HEK293 (cell line): ENCODE measurements around the gene PCDHGB2.

ENCODE experiments used
- CTCF ChIA-PET: fragments of 350-600 bp; formaldehyde crosslinking; extraction: SDS; loops from one replicate; lab custom pipeline; 2021; ENCODE audit warnings: antibody characterized with exemption; lab: Yijun Ruan, JAX
- POLR2A ChIA-PET: fragments of 300-600 bp; formaldehyde crosslinking; extraction: SDS; loops from one replicate; lab custom pipeline; 2020; ENCODE audit warnings: antibody characterized with exemption, inconsistent platforms; lab: Yijun Ruan, JAX
- H3K27ac ChIP-seq: fragments of 200-500 bp; sonication (Bioruptor generic); 2 replicates; pipeline ENCODE4 v1.5.1; 2014; ENCODE audit warnings: low read depth, low read length, control low read depth, inconsistent platforms; ENCODE audit errors: extremely low read depth
- H3K36me3 ChIP-seq, 2 experiments: fragments of 200-500 bp in 1 of 2; sonication (Bioruptor generic) in 1 of 2; 1 replicate in 1 of 2; 2 replicates in 1 of 2; pipeline ENCODE4 v1.5.1; 2014 to 2017; ENCODE audit warnings: inconsistent platforms in 2 of 2, low read length in 2 of 2; ENCODE audit not compliant: control insufficient read depth in 2 of 2, insufficient read depth in 1 of 2
- H3K4me1 ChIP-seq: fragments of 200-500 bp; sonication (Bioruptor generic); 2 replicates; pipeline ENCODE4 v1.5.1; 2014; ENCODE audit warnings: mild to moderate bottlenecking, low read length, inconsistent platforms; ENCODE audit not compliant: control insufficient read depth, insufficient read depth
- H3K4me3 ChIP-seq: 2 replicates; pipeline ENCODE4 v1.5.1; 2011; ENCODE audit warnings: low read depth, mild to moderate bottlenecking, control low read depth, low read length, moderate library complexity
- H3K9me3 ChIP-seq: fragments of 200-500 bp; sonication (Bioruptor generic); 2 replicates; pipeline ENCODE4 v1.5.1; 2014; ENCODE audit warnings: low read depth, low read length, inconsistent platforms; ENCODE audit not compliant: control insufficient read depth, insufficient read depth
- PRDM1 ChIP-seq: fragments of 450-650 bp; formaldehyde crosslinking; IDR thresholded peaks from 2 replicates; pipeline ENCODE4; 2016; ENCODE audit warnings: missing biosample characterization, missing genetic modification characterization
- ZNF155 ChIP-seq: fragments of 450-650 bp; formaldehyde crosslinking; IDR thresholded peaks from 2 replicates; pipeline ENCODE4 v1.5.1; 2016; ENCODE audit warnings: missing biosample characterization, missing genetic modification characterization
- ZNF184 ChIP-seq: fragments of 450-650 bp; IDR thresholded peaks from 2 replicates; pipeline ENCODE4 v1.5.1; 2018; ENCODE audit warnings: missing biosample characterization, mild to moderate bottlenecking, missing genetic modification characterization
- ZNF280D ChIP-seq: fragments of 450-650 bp; formaldehyde crosslinking; IDR thresholded peaks from 2 replicates; pipeline ENCODE4 v1.5.1; 2016; ENCODE audit warnings: missing biosample characterization, missing genetic modification characterization
- ZNF354C ChIP-seq: fragments of 450-650 bp; formaldehyde crosslinking; IDR thresholded peaks from 2 replicates; pipeline ENCODE4 v1.5.1; 2016; ENCODE audit warnings: missing biosample characterization, missing genetic modification characterization, low read depth, borderline replicate concordance
- ZNF398 ChIP-seq: fragments of 450-650 bp; formaldehyde crosslinking; IDR thresholded peaks from 2 replicates; pipeline ENCODE4 v1.5.1; 2017; ENCODE audit warnings: missing biosample characterization, missing genetic modification characterization
- ZNF513 ChIP-seq: fragments of 450-650 bp; IDR thresholded peaks from 2 replicates; pipeline ENCODE4 v1.5.1; 2018; ENCODE audit warnings: missing biosample characterization, missing genetic modification characterization
- ZNF530 ChIP-seq: fragments of 450-650 bp; formaldehyde crosslinking; IDR thresholded peaks from 2 replicates; pipeline ENCODE4 v1.5.1; 2016; ENCODE audit warnings: low read depth, missing biosample characterization, missing genetic modification characterization
- ZNF548 ChIP-seq: fragments of 450-650 bp; formaldehyde crosslinking; IDR thresholded peaks from 2 replicates; pipeline ENCODE4 v1.5.1; 2016; ENCODE audit warnings: missing biosample characterization, missing genetic modification characterization
- ZNF558 ChIP-seq: fragments of 450-650 bp; formaldehyde crosslinking; IDR thresholded peaks from 2 replicates; pipeline ENCODE4 v1.5.1; 2016; ENCODE audit warnings: missing biosample characterization, missing genetic modification characterization
- ZNF571 ChIP-seq: fragments of 450-650 bp; formaldehyde crosslinking; IDR thresholded peaks from 2 replicates; pipeline ENCODE4 v1.5.0; 2017; ENCODE audit warnings: missing biosample characterization, missing genetic modification characterization
- ZNF660 ChIP-seq: fragments of 450-650 bp; IDR thresholded peaks from 2 replicates; pipeline ENCODE4 v1.5.1; 2018; ENCODE audit warnings: missing biosample characterization, mild to moderate bottlenecking, missing genetic modification characterization
- ZSCAN16 ChIP-seq: fragments of 450-650 bp; formaldehyde crosslinking; IDR thresholded peaks from 2 replicates; pipeline ENCODE4 v1.5.1; 2016; ENCODE audit warnings: missing biosample characterization, missing genetic modification characterization
- ZXDB ChIP-seq: fragments of 450-650 bp; formaldehyde crosslinking; IDR thresholded peaks from 2 replicates; pipeline ENCODE4 v1.5.1; 2016; ENCODE audit warnings: missing biosample characterization, missing genetic modification characterization
- TF ChIP-seq, protein P1 (sequence below): fragments of 450-650 bp; formaldehyde crosslinking; IDR thresholded peaks from 2 replicates; pipeline ENCODE4 v1.5.1; 2016; ENCODE audit warnings: missing biosample characterization, missing genetic modification characterization

The PCDHGB2 gene

DNA sequence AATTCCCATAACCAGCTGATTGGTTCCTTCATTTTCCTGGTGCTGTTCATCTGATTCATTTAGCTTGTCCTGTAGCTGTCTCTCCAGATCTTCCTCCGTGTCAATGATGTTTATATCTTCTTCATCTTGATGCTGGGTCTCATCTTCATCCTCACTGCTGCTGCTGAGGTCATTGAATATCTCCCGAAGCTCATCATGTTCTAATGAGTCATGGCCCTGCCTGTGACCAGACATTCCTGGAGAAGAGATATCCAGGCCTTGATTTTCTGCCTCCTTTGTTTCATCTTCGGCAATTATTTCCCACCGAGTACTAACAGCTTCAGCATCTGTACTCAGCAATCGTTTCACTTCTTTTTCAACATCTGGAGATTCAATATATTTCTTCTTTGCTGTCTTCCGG lies 40.6 kb upstream of the PCDHGB2 start:
- peak; percentile 27; the same call in 1 of the 2 replicates for TF ChIP-seq ZNF513 (tag by site-specific recombination)
- TF ChIP-seq, protein P1, sequence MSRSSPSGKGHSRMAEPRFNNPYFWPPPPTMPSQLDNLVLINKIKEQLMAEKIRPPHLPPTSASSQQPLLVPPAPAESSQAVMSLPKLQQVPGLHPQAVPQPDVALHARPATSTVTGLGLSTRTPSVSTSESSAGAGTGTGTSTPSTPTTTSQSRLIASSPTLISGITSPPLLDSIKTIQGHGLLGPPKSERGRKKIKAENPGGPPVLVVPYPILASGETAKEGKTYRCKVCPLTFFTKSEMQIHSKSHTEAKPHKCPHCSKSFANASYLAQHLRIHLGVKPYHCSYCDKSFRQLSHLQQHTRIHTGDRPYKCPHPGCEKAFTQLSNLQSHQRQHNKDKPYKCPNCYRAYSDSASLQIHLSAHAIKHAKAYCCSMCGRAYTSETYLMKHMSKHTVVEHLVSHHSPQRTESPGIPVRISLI, result no peak
- ChIA-PET POLR2A (interaction anchor here (1.1 kb wide), 1 partner anchor 20 kb away, joined by 3 read pairs; the partner anchor contains the start of gene PCDHGA2), CTCF (interaction anchor here (0.7 to 3.1 kb wide), 17 partner anchors 10 to 300 kb away, joined by 3 to 32 read pairs (median 3); partner anchors contain the start of genes DIAPH1, PCDHB10, PCDHB15 and PCDHGA1)
- no peak overlapping the region for H3K4me3 ChIP-seq
- peaks cover 4 to 21% of the 10 kb centered on the region in 2 experiments; a peak in 2 of 3 replicates for H3K36me3 ChIP-seq
- H3K9me3 ChIP-seq, result peaks cover 5% of the 10 kb centered on the region; the same call in 1 of the 2 replicates
- no peak overlapping the region for H3K27ac ChIP-seq
- H3K4me1 ChIP-seq, result no peaks in the 10 kb centered on the region

DNA sequence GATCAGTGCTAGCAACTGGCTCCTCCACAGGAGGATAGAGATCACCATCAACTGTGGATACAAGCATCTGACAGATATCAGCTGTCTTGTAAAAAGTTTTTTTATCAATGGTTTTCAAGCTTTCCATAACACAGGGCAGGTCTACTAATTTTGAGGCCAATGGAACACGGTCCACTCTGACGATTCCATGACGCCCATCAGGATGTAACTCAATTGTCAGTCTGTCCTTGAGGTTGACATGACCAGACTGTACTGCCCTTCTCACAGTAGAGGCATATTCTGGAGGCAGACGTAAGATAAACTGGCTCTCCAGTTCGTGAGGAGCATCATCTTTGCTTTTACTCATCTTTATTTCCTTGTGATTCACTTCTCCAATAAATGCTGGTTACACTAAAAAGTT lies 40.1 kb upstream of the PCDHGB2 start:
- Histone ChIP-seq H3K4me1 (no peaks in the 10 kb centered on the region), H3K27ac (no peak overlapping the region), H3K9me3 (peaks cover 5% of the 10 kb centered on the region; the same call in 1 of the 2 replicates), H3K4me3 (peak overlapping the region; percentile 66)
- peak; percentile 20; the same call in 1 of the 2 replicates for TF ChIP-seq ZNF280D (tag by site-specific recombination)
- no peak for TF ChIP-seq ZSCAN16 (tag by site-specific recombination)
- TF ChIP-seq, all 188 proteins: peak for 1
- CTCF ChIA-PET, result interaction anchor here (0.6 to 3.1 kb wide), 33 partner anchors 8 to 385 kb away, joined by 3 to 32 read pairs (median 4); partner anchors contain the start of genes DIAPH1, PCDHB11, PCDHB14 and PCDHB15
- H3K36me3 ChIP-seq, result peaks cover 4 to 21% of the 10 kb centered on the region in 2 experiments; a peak in 2 of 3 replicates
- POLR2A ChIA-PET, result interaction anchor here (1.0 to 1.8 kb wide), 10 partner anchors 10 to 299 kb away, joined by 3 to 19 read pairs (median 4); partner anchors contain the start of genes DIAPH1, PCDHGA1, PCDHGA11 and PCDHGA2

GRCh38 chr5:141320225-141321169 lies 39.3 kb upstream of the PCDHGB2 start, which contains the start of gene TAF7:
Gene TAF7, minus strand, starts transcription at chr5:141320784. Its CDS starts 740 bp downstream, at chr5:141320044.
- POLR2A ChIA-PET, result interaction anchor here (0.7 to 1.8 kb wide), 15 partner anchors 9 to 316 kb away, joined by 3 to 19 read pairs (median 4); partner anchors contain the start of genes DIAPH1, PCDHGA1, PCDHGA11 and PCDHGA2
- TF ChIP-seq ZXDB (tag by site-specific recombination) (peak; percentile 75), ZNF548 (tag by site-specific recombination) (no peak), ZNF398 (no peak), ZNF571 (no peak), ZNF354C (no peak), ZNF530 (tag by site-specific recombination) (no peak), ZNF660 (tag by site-specific recombination) (peak; percentile 87), ZNF155 (no peak), ZNF184 (tag by site-specific recombination) (no peak), ZSCAN16 (tag by site-specific recombination) (no peak), ZNF558 (tag by site-specific recombination) (0 out of 2 replicates have a peak, but pooled peaks have one; percentile 14), PRDM1 (0 out of 2 replicates have a peak, but pooled peaks have one; percentile 7)

More at GRCh38 chr5:141320225-141321169, 39.3 kb upstream of the PCDHGB2 start, which contains the start of gene TAF7:
- Histone ChIP-seq H3K36me3 (peaks cover 4 to 21% of the 10 kb centered on the region in 2 experiments; a peak in 2 of 3 replicates), H3K4me3 (peak within 1 kb of the TSS; percentile 66), H3K9me3 (peaks cover 5% of the 10 kb centered on the region; the same call in 1 of the 2 replicates), H3K27ac (peak within 1 kb of the TSS; percentile 61), H3K4me1 (no peaks in the 10 kb centered on the region)
- CTCF ChIA-PET, result interaction anchor here (0.6 to 3.1 kb wide), 34 partner anchors 9 to 385 kb away, joined by 3 to 32 read pairs (median 4); partner anchors contain the start of genes DIAPH1, PCDHB11, PCDHB14 and PCDHB15
